Measurements from ENCODE around the gene SHC4. TPM values are rescaled to one million over a fixed set of nuclear protein-coding genes. Genes with fewer than 3 reads are reported as not detected.
"Not testable (repeated sequence)": the region's sequence is repeated elsewhere in the genome, so short reads cannot be mapped to it uniquely, and the experiment has no call there.

Gene SHC4
- total RNA-seq, result 1.6 TPM in 2 replicates

DNA sequence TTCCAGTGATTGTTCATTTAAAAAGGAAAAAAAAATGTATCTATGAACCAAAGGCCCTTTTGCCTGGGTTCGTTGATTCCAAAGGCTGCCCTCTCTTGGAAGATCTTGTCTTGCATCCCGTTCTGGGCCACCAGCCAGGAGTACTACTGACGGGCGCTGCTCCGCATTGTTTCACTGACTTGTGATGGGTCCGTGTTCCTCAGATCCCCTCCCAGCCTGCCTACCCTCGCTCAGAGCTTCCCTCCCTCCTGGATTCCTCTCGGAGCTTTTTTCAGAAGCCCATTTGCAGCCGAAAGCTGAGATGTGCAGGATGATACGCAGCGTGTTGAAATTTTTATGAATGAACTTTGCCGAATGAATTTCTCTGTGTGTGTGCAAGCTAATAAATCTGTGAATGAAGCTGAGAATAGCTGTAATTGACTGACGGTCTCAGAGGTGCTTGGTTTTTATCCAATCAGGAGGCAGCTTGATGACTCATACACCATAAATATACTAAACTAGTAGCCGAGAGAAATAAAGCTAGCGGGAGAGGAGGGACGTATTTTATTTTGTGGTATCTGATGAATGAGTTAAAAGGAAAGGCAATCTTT lies at the start of gene SHC4:
TSS of gene SHC4 (minus strand) at position 396 of the 590 bp plus-strand sequence. CDS start 904 bp downstream, outside the sequence.
- intact Hi-C loops (cut with micrococcal nuclease), result loop anchor here (10.0 kb wide), 3 partner anchors 629 to 1391 kb away; partner anchors contain the start of genes DTWD1, DUT, FAM227B and GABPB1

- intact Hi-C loops (cut with micrococcal nuclease), result no loop called here
These were observed 35.6 kb upstream of the SHC4 start for GRCh38 chr15:48999314-48999713.

GRCh38 chr15:48996276-48996675 lies 32.6 kb upstream of the SHC4 start:
- intact Hi-C loops (cut with micrococcal nuclease), result no loop called here

- intact Hi-C loops (cut with micrococcal nuclease), result no loop called here
These were observed 29.7 kb upstream of the SHC4 start for GRCh38 chr15:48993380-48993779.

- intact Hi-C loops (cut with micrococcal nuclease), result no loop called here
These were observed 28.8 kb upstream of the SHC4 start for GRCh38 chr15:48992545-48992944.

- intact Hi-C loops (cut with micrococcal nuclease), result no loop called here
These were observed 28.4 kb upstream of the SHC4 start for GRCh38 chr15:48992096-48992495.

GRCh38 chr15:48989170-48989569 lies 25.5 kb upstream of the SHC4 start:
- intact Hi-C loops (cut with micrococcal nuclease), result no loop called here

- intact Hi-C loops (cut with micrococcal nuclease), result no loop called here
These were observed 23.4 kb upstream of the SHC4 start for GRCh38 chr15:48987142-48987541.

DNA sequence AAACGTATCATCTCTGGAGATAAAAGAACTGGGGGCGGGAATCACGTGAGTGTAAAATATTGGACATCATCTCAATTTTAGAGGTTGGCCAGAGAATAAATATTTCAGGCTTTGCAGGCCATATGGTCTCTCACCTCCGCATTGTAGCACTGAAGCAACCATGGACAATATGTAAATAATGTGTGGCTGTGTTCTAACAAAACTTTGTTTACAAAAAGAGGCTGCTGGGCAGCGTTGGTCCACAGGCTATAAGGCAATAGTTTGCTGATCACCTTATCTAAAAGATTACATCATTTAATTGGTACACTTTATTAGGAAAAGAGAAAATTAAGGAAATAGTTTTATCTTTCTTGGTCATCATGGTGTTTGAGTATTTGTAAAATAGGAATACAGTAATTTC lies 22.5 kb upstream of the SHC4 start:
- intact Hi-C loops (cut with micrococcal nuclease), result no loop called here

DNA sequence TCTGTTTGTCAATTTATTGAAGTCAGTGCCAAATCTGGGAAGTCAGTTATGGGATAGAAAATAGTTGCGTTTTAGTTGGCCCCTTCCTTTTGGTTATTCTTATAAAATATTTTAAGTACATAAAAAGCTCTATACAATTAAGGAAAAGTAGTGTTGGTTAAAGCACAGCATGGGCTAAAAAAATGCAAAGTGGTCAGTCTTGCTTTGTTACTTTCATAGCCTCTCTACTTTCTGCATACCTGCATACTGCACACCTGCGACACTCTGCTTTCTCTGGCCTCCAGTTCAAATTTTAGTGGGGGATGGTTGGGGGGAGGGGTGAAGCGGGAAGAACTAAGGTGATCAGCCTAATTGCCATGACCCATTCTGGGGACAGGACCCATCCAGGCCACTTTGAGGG lies 21.8 kb upstream of the SHC4 start:
- intact Hi-C loops (cut with micrococcal nuclease), result no loop called here

GRCh38 chr15:48984811-48985352 lies 21.2 kb upstream of the SHC4 start:
- intact Hi-C loops (cut with micrococcal nuclease), result no loop called here

GRCh38 chr15:48984021-48984710 lies 20.4 kb upstream of the SHC4 start:
- intact Hi-C loops (cut with micrococcal nuclease), result no loop called here

DNA sequence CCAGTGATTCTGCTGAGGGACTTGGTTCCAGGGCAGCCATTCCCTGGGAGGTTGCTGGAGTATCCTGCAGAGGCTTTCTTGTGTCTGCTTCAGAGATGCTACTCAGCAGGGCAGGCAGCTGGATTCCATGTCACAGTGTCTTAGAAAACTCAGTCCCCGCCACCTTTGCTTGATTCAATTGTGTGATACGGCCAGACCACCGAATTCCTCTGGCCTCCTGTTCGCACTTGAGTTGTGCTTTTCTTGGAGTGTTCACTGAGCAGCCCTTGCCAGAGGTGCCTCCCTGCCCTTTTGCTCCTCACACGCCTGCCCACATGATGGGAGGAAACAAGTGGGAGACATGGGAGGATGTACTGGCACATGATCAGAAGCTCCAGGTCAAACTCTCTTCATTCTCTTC lies 19.6 kb upstream of the SHC4 start:
- intact Hi-C loops (cut with micrococcal nuclease), result no loop called here

DNA sequence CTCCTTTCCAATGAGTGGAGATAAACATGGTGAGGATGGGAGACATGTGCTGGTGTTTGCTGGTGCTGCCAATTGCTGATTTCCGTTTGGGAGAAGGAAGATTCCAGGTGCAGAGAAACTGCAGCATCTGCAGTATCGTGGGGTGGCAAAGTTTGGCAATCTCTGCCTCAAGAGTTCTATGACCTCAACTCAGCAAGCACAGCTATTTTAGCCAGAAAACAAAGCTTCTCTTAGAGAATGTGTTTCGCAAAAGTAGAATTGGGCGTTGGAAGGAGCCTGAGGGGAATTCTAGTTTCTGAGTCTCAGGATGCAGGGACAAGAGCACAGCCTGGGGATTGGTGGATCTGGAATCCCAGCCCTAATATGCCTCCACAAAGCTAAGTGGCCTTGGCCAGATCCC lies 18.2 kb upstream of the SHC4 start:
- intact Hi-C loops (cut with micrococcal nuclease), result no loop called here

GRCh38 chr15:48978638-48979037 lies 14.9 kb upstream of the SHC4 start:
- intact Hi-C loops (cut with micrococcal nuclease), result no loop called here

DNA sequence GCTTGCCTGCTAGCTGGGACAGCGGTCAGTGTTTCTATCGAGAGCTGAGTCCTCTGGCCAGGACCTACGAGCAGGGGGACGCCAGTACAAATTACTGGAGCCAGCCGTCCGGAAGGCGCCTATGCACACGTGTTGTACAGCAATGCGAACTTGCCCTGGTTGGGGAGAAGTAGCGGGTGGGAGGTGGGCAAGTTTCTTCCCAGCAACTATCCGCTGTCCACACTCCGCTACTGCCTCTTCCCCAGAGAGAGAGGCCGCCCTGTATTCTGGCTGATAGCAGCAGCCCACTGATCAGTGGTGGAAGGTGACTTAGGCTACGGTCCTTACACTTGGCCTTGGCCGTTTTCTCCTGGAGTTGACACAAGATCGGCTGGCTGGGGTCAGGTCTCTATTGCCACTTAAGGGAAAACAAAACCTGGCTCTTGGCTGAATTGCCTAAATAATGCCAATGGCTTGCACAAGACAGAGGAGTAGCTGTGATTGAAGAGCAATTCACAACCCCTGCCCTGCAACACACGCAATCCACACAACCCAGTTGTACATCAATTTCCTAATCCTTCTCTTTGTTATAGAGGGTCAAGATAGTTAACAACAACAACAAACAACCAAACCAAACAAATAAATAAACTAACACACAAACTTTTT lies 12.8 kb upstream of the SHC4 start:
- intact Hi-C loops (cut with micrococcal nuclease), result no loop called here

GRCh38 chr15:48975472-48976419 lies 12.0 kb upstream of the SHC4 start:
- intact Hi-C loops (cut with micrococcal nuclease), result loop anchor here (1.0 kb wide), 5 partner anchors 8 to 164 kb away; partner anchors contain the start of genes CEP152 and SECISBP2L

- intact Hi-C loops (cut with micrococcal nuclease), result loop anchor here (1.0 kb wide), 5 partner anchors 8 to 164 kb away; partner anchors contain the start of genes CEP152 and SECISBP2L
These were observed 11.2 kb upstream of the SHC4 start for GRCh38 chr15:48974882-48975281.

GRCh38 chr15:48972750-48973503 lies 9.2 kb upstream of the SHC4 start:
- intact Hi-C loops (cut with micrococcal nuclease), result no loop called here

DNA sequence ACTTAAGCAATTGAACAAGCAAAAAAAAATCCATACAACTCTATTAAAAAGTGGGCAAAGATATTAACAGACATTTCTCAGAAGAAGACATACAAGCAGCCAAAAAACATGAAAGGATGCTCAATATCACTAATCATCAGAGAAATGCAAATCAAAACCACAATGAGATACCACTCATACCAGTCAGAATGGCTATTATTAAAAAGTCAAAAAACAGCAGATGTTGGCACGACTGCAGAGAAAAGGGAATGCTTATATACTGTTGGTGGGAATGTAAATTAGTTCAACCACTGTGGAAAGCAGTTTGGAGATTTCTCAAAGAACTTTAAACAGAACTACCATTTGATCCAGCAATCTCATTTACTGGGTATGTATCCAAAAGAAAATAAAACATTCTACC lies 7.2 kb upstream of the SHC4 start:
- intact Hi-C loops (cut with micrococcal nuclease), result not testable (repeated sequence)

Data from T-helper 1 cell treated with Interleukin-12 subunit alpha and Interleukin-12 subunit beta and Interleukin-4 antibody, amounts not matched to agents 30 ng/mL and 1 ng/mL, for 36 hours (primary cell).